CD4-positive, alpha-beta T cell treated with Interleukin-6 at 100 ng/mL for 8 hours (primary cell): ENCODE results near the gene ZDHHC16.
A peak's percentile ranks its signal among the peaks of the same experiment; 100 is the strongest.
"Not testable (repeated sequence)": the region's sequence is repeated elsewhere in the genome, so short reads cannot be mapped to it uniquely, and the experiment has no call there.

Experiments
- DNase-seq: peaks from one replicate; pipeline ENCODE4 v3.0.0-alpha.2; 2020; ENCODE audit warnings: mixed read lengths, low spot score

ZDHHC16 gene

GRCh38 chr10:97445722-97446639, at the start of gene ZDHHC16, which contains the start of gene EXOSC1:
Gene ZDHHC16 (plus strand): TSS chr10:97446175. CDS start chr10:97451676, 5,501 bp downstream.
Gene EXOSC1 (minus strand): TSS chr10:97446006. CDS start chr10:97445985, 21 bp downstream.
- DNase-seq: peak; percentile 90

DNA sequence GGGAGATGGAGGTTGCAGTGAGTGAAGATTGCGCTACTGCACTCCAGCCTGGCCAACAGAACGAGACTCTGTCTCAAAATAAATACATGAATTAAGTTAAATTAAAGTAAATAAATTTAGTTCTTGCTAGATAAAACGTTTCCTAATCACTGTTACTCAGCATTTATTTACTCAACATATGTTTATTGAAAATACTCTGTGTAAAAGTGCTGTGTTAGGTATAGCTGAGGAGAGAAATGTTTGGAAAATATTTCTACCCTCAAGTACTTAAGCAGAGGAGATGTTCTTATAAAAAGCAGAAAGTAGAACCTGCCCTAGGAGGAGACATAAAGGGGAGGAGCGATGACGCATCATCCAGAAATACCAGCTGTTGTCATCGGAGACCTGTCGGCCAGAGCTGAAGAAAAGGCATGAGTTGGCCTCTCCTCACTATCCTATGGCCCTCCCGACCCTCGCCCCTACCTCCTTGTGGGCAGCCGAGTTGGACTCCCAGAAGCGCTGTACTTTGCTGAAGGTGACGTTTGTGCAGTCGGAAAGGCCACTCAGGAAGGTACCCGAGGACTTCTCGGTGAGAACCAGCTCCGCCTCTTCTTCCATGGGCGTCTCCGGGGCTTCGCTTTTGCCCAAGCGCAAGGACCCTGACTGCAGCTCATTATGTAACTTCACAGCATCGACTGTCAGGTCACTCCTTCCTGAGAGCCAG, 46.0 kb upstream of the ZDHHC16 start:
- no peak for DNase-seq

GRCh38 chr10:97400665-97401454, 45.1 kb upstream of the ZDHHC16 start, which contains the start of gene RRP12:
Gene RRP12 (minus strand): TSS chr10:97401340. CDS start chr10:97401231, 109 bp downstream.
- DNase-seq: peak; percentile 91

DNA sequence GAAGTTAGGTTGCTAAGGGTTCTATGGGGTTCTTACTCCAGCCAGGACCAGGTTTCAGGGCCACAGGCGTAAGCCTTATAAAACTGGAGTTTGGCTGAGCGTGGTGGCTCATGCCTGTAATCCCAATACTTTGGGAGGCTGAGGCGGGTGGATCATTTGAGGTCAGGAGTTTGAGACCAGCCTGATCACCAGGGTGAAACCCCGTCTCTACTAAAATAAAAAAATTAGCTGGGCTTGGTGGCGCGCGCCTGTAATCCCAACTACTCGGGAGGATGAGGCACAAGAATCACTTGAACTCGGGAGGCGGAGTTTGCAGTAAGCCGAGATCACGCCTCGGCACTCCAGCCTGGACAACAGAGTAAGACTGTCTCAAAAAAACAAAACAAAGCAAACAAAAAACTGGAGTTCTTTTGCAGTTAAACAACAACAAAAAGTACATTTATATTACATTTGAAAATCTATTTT, 44.5 kb upstream of the ZDHHC16 start:
- no peak for DNase-seq

- DNase-seq: no peak
These were observed 41.9 kb upstream of the ZDHHC16 start for GRCh38 chr10:97404044-97404443.

- DNase-seq: no peak
These were observed 39.9 kb upstream of the ZDHHC16 start for GRCh38 chr10:97406064-97406463.

- DNase-seq: not testable (repeated sequence)
These were observed 39.5 kb upstream of the ZDHHC16 start for GRCh38 chr10:97406483-97406882.

GRCh38 chr10:97407211-97407951, 38.6 kb upstream of the ZDHHC16 start:
- peak; percentile 78 for DNase-seq

DNA sequence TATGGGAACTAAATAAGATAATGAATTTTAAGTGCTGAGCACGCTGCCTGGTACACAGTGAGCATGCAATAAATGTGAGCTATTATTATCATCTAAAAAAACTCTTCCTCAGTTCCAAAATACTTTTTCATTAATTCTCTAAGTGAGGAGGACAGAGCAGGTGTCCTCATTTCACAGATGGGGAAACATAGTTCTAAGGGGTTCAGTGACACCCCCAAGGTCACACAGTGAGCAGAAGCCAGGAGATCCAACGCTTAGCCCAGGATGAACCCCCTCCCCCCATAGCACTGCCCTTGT, 38.1 kb upstream of the ZDHHC16 start:
- DNase-seq: no peak

GRCh38 chr10:97408496-97408992, 37.4 kb upstream of the ZDHHC16 start:
- no peak for DNase-seq

DNA sequence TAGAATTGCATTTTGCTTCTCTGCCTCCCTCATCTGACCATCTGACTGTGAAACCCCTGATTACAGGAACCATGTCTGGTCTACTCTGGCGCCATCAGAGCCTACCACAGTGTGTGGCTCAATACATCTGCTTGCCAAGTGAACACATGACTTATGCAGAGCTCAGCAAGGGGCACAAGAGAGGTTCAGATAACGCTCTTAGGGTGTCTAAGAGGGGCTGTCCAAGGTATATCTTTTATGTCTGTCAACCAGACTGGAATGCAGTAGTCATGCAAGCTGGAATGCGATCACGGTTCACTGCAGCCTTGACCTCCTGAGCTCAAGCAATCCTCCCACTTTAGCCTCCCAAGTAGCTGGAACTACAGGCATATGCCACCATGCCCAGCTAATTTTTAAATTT, 34.6 kb upstream of the ZDHHC16 start:
- no peak for DNase-seq

GRCh38 chr10:97412891-97413304, 33.1 kb upstream of the ZDHHC16 start:
- no peak for DNase-seq

GRCh38 chr10:97416565-97416964, 29.4 kb upstream of the ZDHHC16 start:
- DNase-seq: no peak

- DNase-seq: not testable (repeated sequence)
These were observed 22.2 kb upstream of the ZDHHC16 start for GRCh38 chr10:97423757-97424098.

GRCh38 chr10:97425964-97426775, 19.8 kb upstream of the ZDHHC16 start, which contains the start of gene PGAM1:
Gene PGAM1 (plus strand): TSS chr10:97426191. CDS start chr10:97426308, 117 bp downstream.
- peak; percentile 96 for DNase-seq

- DNase-seq: no peak
These were observed 19.0 kb upstream of the ZDHHC16 start for GRCh38 chr10:97426776-97427570.

GRCh38 chr10:97427571-97428179, 18.3 kb upstream of the ZDHHC16 start:
- DNase-seq: no peak

GRCh38 chr10:97428572-97428981, 17.4 kb upstream of the ZDHHC16 start:
- DNase-seq: peak; percentile 38

- no peak for DNase-seq
These were observed 11.9 kb upstream of the ZDHHC16 start for GRCh38 chr10:97434055-97434454.
